Upper lobe of right lung (tissue), 1 donor: ENCODE results near the gene UCMA. TPM values are rescaled to one million over a fixed set of nuclear protein-coding genes. Genes with fewer than 3 reads are reported as not detected.

Experiments used
- ATAC-seq: fragments of 200-7000 bp; cut with Tn5 transposase; one replicate; pipeline ENCODE4 v1.9.1; 2020; ENCODE audit warnings: mild to moderate bottlenecking, moderate library complexity
- DNase-seq: peaks from one replicate; pipeline ENCODE4 v3.0.0-alpha.2; 2020
- H3K27ac ChIP-seq: fragments of 200-600 bp; one replicate; pipeline ENCODE4 v1.8.0; 2022
- H3K27me3 ChIP-seq: fragments of 200-600 bp; one replicate; pipeline ENCODE4 v1.8.0; 2022; ENCODE audit warnings: mild to moderate bottlenecking
- H3K36me3 ChIP-seq: fragments of 200-600 bp; one replicate; pipeline ENCODE4 v1.8.0; 2022
- H3K4me1 ChIP-seq: fragments of 200-600 bp; one replicate; pipeline ENCODE4 v1.8.0; 2022
- H3K4me3 ChIP-seq: fragments of 200-600 bp; one replicate; pipeline ENCODE4 v1.8.0; 2022; ENCODE audit warnings: mild to moderate bottlenecking
- H3K9me3 ChIP-seq: fragments of 200-600 bp; one replicate; pipeline ENCODE4 v1.8.0; 2022
- CTCF ChIP-seq: fragments of 200-600 bp; IDR thresholded peaks from one replicate; pipeline ENCODE4 v1.8.0; 2022; ENCODE audit warnings: antibody characterized with exemption
- intact Hi-C: fragments of 100-400 bp; cut with DNase I; formaldehyde crosslinking; loops from one replicate; pipeline ENCODE4 v1.11.0; 2022
- total RNA-seq: library from RNA; stranded (reverse); fragmentation: NEBNext Ultra II Directional; extraction: Animal tissue kit (Norgen Biotek cat#: 25700); gene quantifications from one replicate; pipeline ENCODE4 v1.2.1, GENCODE V29; 2021
- donor health status: DM: no; HTN: yes; CAD: no; lungs with severe emphysema.

The UCMA gene
- total RNA-seq, 1 donor from 2014 or later = not detected

- intact Hi-C loops = no loop called here
- H3K27me3 ChIP-seq = no peaks in the 10 kb centered on the region
- no peaks in the 10 kb centered on the region for H3K9me3 ChIP-seq
- no peak overlapping the region for H3K4me3 ChIP-seq
- no peak overlapping the region for H3K27ac ChIP-seq
- no peaks in the 10 kb centered on the region for H3K4me1 ChIP-seq
- no peaks in the 10 kb centered on the region for H3K36me3 ChIP-seq
- ATAC-seq = no peak
- TF ChIP-seq CTCF = no peak
- no peak for DNase-seq
Observed at GRCh38 chr10:13195016-13195415, 39.2 kb downstream of the UCMA start.

- no peak for TF ChIP-seq CTCF
- Histone ChIP-seq H3K4me1 (no peaks in the 10 kb centered on the region), H3K27ac (no peak overlapping the region), H3K4me3 (no peak overlapping the region), H3K36me3 (no peaks in the 10 kb centered on the region), H3K9me3 (no peaks in the 10 kb centered on the region), H3K27me3 (no peaks in the 10 kb centered on the region)
- intact Hi-C loops = no loop called here
- ATAC-seq = no peak
- no peak for DNase-seq
Observed at GRCh38 chr10:13193637-13194036, 40.5 kb downstream of the UCMA start.

GRCh38 chr10:13191362-13191761 lies 42.8 kb downstream of the UCMA start:
- ATAC-seq = no peak
- Histone ChIP-seq H3K4me1 (no peaks in the 10 kb centered on the region), H3K27me3 (no peaks in the 10 kb centered on the region), H3K27ac (no peak overlapping the region), H3K36me3 (no peaks in the 10 kb centered on the region), H3K4me3 (no peak overlapping the region), H3K9me3 (no peaks in the 10 kb centered on the region)
- intact Hi-C loops = no loop called here
- DNase-seq = no peak
- no peak for TF ChIP-seq CTCF

GRCh38 chr10:13190816-13191215 lies 43.4 kb downstream of the UCMA start:
- Histone ChIP-seq H3K27ac (no peak overlapping the region), H3K4me1 (no peaks in the 10 kb centered on the region), H3K9me3 (no peaks in the 10 kb centered on the region), H3K27me3 (no peaks in the 10 kb centered on the region), H3K4me3 (no peak overlapping the region), H3K36me3 (no peaks in the 10 kb centered on the region)
- TF ChIP-seq CTCF = no peak
- intact Hi-C loops = no loop called here
- DNase-seq (no peak), ATAC-seq (no peak)

GRCh38 chr10:13189961-13190360 lies 44.2 kb downstream of the UCMA start:
- no peak for TF ChIP-seq CTCF
- Histone ChIP-seq H3K27ac (no peak overlapping the region), H3K9me3 (no peaks in the 10 kb centered on the region), H3K4me3 (no peak overlapping the region), H3K4me1 (no peaks in the 10 kb centered on the region), H3K36me3 (no peaks in the 10 kb centered on the region), H3K27me3 (no peaks in the 10 kb centered on the region)
- ATAC-seq (no peak), DNase-seq (no peak)
- intact Hi-C loops = no loop called here

- Histone ChIP-seq H3K9me3 (no peaks in the 10 kb centered on the region), H3K27me3 (no peaks in the 10 kb centered on the region), H3K4me3 (no peak overlapping the region), H3K4me1 (no peaks in the 10 kb centered on the region), H3K27ac (no peak overlapping the region), H3K36me3 (no peaks in the 10 kb centered on the region)
- no peak for TF ChIP-seq CTCF
- DNase-seq (no peak), ATAC-seq (no peak)
- intact Hi-C loops = no loop called here
Observed at GRCh38 chr10:13188593-13188992, 45.6 kb downstream of the UCMA start.
